WTC11 (cell line): Measurements from ENCODE around the gene VAV2. TPM values are rescaled to one million over a fixed set of nuclear protein-coding genes. Genes with fewer than 3 reads are reported as not detected.

Experiments
- ATAC-seq: fragments of 200-7000 bp; cut with Tn5 transposase; 2 replicates; pipeline ENCODE4 v1.10.0; 2021; ENCODE audit warnings: mild to moderate bottlenecking, moderate library complexity
- CTCF ChIA-PET: fragments of 300-600 bp; sonication (Branson Sonifier 250); formaldehyde crosslinking; loops from one replicate; lab custom pipeline; 2021; ENCODE audit warnings: antibody characterized with exemption; lab: Charles Lee
- POLR2A ChIA-PET: fragments of 350-600 bp; sonication (Branson Sonifier 250); formaldehyde crosslinking; loops from one replicate; lab custom pipeline; 2021; ENCODE audit warnings: antibody characterized with exemption; lab: Charles Lee
- DNase-seq: peaks from one replicate; pipeline ENCODE4 v3.0.0; 2021; ENCODE audit warnings: low spot score
- H3K27ac Mint-ChIP-seq: 2 replicates; pipeline ENCODE4 v1.8.0; 2021; ENCODE audit warnings: mixed read lengths
- H3K27me3 Mint-ChIP-seq: 2 replicates; pipeline ENCODE4 v1.8.0; 2021; ENCODE audit warnings: low read depth, mild to moderate bottlenecking, moderate library complexity, mixed read lengths
- H3K36me3 Mint-ChIP-seq: 2 replicates; pipeline ENCODE4 v1.8.0; 2021; ENCODE audit warnings: mixed read lengths
- H3K4me1 Mint-ChIP-seq: 2 replicates; pipeline ENCODE4 v1.8.0; 2022; ENCODE audit warnings: mixed read lengths
- H3K4me3 Mint-ChIP-seq: 2 replicates; pipeline ENCODE4 v1.8.0; 2021; ENCODE audit warnings: mild to moderate bottlenecking, moderate library complexity, mixed read lengths
- H3K9me3 Mint-ChIP-seq: 2 replicates; pipeline ENCODE4 v1.8.0; 2021; ENCODE audit warnings: mixed read lengths
- AR ChIP-seq: fragments of 250-450 bp; sonication (Bioruptor Pico); IDR thresholded peaks from 2 replicates; pipeline ENCODE4 v1.9.0; 2021; ENCODE audit warnings: mild to moderate bottlenecking
- CREB1 ChIP-seq: sonication (generic); formaldehyde crosslinking; IDR thresholded peaks from 2 replicates; pipeline ENCODE4 v1.8.0; 2023; ENCODE audit warnings: mild to moderate bottlenecking, missing genetic modification reagents
- FOXJ3 ChIP-seq: sonication (generic); formaldehyde crosslinking; IDR thresholded peaks from 2 replicates; pipeline ENCODE4 v1.9.0; 2021; ENCODE audit warnings: missing genetic modification reagents, mild to moderate bottlenecking, borderline replicate concordance
- MAX ChIP-seq: sonication (generic); formaldehyde crosslinking; IDR thresholded peaks from 2 replicates; pipeline ENCODE4 v1.8.0; 2022; ENCODE audit warnings: mild to moderate bottlenecking, missing genetic modification reagents
- MYBL2 ChIP-seq: sonication (generic); formaldehyde crosslinking; IDR thresholded peaks from 2 replicates; pipeline ENCODE4 v1.8.1; 2023; ENCODE audit warnings: mild to moderate bottlenecking, moderate library complexity, missing genetic modification reagents
- PREB ChIP-seq: sonication (generic); formaldehyde crosslinking; IDR thresholded peaks from 2 replicates; pipeline ENCODE4 v1.8.1; 2022; ENCODE audit warnings: mild to moderate bottlenecking, missing genetic modification reagents, moderate library complexity, borderline replicate concordance
- TCF7 ChIP-seq: sonication (generic); formaldehyde crosslinking; IDR thresholded peaks from 2 replicates; pipeline ENCODE4 v1.8.0; 2022; ENCODE audit warnings: mild to moderate bottlenecking, low read depth, missing genetic modification reagents, moderate library complexity
- ZNF219 ChIP-seq: sonication (generic); formaldehyde crosslinking; IDR thresholded peaks from 2 replicates; pipeline ENCODE4 v1.8.0; 2023; ENCODE audit warnings: missing genetic modification reagents, mild to moderate bottlenecking, borderline replicate concordance
- total RNA-seq: library from RNA; stranded (reverse); gene quantifications from 3 replicates; pipeline ENCODE4 v1.2.3, GENCODE V29; 2021
- TF ChIP-seq, protein P1 (sequence below): sonication (generic); formaldehyde crosslinking; IDR thresholded peaks from 2 replicates; pipeline ENCODE4 v1.8.0; 2022; ENCODE audit warnings: missing genetic modification reagents

VAV2 gene
- total RNA-seq, 1 experiment from 2014 or later, result 39.7 TPM

DNA sequence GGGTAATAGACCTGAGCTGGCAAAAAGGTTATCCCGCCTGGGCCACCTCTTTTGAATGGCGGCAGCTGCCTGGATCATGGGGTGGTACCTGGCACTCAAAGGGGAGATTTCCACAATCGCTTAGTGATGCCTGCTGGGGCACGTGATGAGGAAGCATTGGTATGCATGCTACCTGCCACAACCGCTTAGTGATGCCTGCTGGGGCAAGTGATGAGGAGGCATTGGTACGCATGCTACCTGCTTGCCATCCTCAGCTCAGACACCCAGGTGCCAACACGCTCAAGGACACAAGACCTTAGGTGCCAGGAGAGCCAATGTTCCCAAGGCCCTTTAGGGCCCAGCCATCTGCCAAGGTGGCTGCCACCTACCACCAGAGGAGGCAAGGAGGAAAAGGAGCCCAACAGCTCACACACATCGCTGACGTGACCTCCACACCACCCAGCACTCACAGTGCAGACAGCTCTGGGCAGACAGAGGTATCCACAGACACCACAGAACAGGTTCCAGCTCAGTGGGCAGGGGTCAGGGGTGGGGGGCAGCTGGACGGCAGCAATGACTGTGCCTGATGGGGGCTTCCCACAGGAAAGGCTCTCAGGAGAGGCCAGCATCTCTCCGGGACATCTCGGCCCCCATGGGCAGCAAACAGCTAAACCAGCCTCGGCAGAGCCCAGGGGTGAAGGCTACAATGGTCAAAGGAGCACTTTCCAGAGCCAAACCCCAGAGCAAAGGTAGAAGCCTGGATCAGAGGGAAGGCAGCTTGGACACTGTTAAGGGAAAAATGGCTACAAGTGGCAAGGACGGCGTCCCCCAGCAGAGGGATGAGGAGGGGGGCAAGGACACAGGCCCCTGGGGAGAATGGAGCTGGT is 210.9 kb downstream of the VAV2 start:
- POLR2A ChIA-PET, result interaction anchor here (0.6 kb wide), 2 partner anchors 124 to 1114 kb away, joined by 3 read pairs; no protein-coding TSS in a partner anchor
- Mint-ChIP-seq H3K27me3 (no peaks in the 10 kb centered on the region), H3K4me1 (no peaks in the 10 kb centered on the region), H3K27ac (no peak overlapping the region), H3K9me3 (no peaks in the 10 kb centered on the region), H3K36me3 (peaks cover 6% of the 10 kb centered on the region; the same call in 1 of the 2 replicates), H3K4me3 (no peak overlapping the region)
- no peak for TF ChIP-seq AR (CRISPR knock-in tag)
- no peak for TF ChIP-seq PREB (CRISPR knock-in tag)
- no peak for TF ChIP-seq MAX
- no peak for TF ChIP-seq FOXJ3 (CRISPR knock-in tag)
- TF ChIP-seq MYBL2 (CRISPR knock-in tag), result no peak
- no peak for TF ChIP-seq CREB1 (CRISPR knock-in tag)
- CTCF ChIA-PET, result interaction anchor here (0.9 to 3.7 kb wide), 29 partner anchors 10 to 318 kb away, joined by 3 to 80 read pairs (median 5); partner anchors contain the start of genes BRD3OS and SARDH
- no peak for ATAC-seq
- DNase-seq, result no peak

- DNase-seq (no peak), ATAC-seq (no peak)
- H3K27ac Mint-ChIP-seq, result no peak overlapping the region
- no peaks in the 10 kb centered on the region for H3K27me3 Mint-ChIP-seq
- ChIA-PET CTCF (interaction anchor here (0.9 to 3.7 kb wide), 9 partner anchors 9 to 214 kb away, joined by 3 to 80 read pairs (median 14); partner anchors contain the start of gene SARDH), POLR2A (interaction anchor here (0.6 kb wide), 2 partner anchors 125 to 1114 kb away, joined by 3 read pairs; no protein-coding TSS in a partner anchor)
- H3K36me3 Mint-ChIP-seq, result peaks cover 2% of the 10 kb centered on the region
- no peaks in the 10 kb centered on the region for H3K4me1 Mint-ChIP-seq
- H3K4me3 Mint-ChIP-seq, result no peak overlapping the region
- H3K9me3 Mint-ChIP-seq, result no peaks in the 10 kb centered on the region
- TF ChIP-seq MAX, result no peak
- no peak for TF ChIP-seq TCF7 (CRISPR knock-in tag)
- TF ChIP-seq, protein P1, sequence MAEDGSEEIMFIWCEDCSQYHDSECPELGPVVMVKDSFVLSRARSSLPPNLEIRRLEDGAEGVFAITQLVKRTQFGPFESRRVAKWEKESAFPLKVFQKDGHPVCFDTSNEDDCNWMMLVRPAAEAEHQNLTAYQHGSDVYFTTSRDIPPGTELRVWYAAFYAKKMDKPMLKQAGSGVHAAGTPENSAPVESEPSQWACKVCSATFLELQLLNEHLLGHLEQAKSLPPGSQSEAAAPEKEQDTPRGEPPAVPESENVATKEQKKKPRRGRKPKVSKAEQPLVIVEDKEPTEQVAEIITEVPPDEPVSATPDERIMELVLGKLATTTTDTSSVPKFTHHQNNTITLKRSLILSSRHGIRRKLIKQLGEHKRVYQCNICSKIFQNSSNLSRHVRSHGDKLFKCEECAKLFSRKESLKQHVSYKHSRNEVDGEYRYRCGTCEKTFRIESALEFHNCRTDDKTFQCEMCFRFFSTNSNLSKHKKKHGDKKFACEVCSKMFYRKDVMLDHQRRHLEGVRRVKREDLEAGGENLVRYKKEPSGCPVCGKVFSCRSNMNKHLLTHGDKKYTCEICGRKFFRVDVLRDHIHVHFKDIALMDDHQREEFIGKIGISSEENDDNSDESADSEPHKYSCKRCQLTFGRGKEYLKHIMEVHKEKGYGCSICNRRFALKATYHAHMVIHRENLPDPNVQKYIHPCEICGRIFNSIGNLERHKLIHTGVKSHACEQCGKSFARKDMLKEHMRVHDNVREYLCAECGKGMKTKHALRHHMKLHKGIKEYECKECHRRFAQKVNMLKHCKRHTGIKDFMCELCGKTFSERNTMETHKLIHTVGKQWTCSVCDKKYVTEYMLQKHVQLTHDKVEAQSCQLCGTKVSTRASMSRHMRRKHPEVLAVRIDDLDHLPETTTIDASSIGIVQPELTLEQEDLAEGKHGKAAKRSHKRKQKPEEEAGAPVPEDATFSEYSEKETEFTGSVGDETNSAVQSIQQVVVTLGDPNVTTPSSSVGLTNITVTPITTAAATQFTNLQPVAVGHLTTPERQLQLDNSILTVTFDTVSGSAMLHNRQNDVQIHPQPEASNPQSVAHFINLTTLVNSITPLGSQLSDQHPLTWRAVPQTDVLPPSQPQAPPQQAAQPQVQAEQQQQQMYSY (CRISPR knock-in tag), result no peak
- no peak for TF ChIP-seq ZNF219 (CRISPR knock-in tag)
Observed at GRCh38 chr9:133780404-133780945, 211.6 kb downstream of the VAV2 start.
